UCSD-AML1 (cell line): ENCODE results near the gene FASTKD2.

ENCODE experiments used
- DNase-seq: peaks from one replicate; lab custom pipeline; 2025; ENCODE audit not compliant: unreplicated experiment; lab: John Stamatoyannopoulos, UW

FASTKD2 gene

GRCh38 chr2:206836722-206837121 lies 71.3 kb downstream of the FASTKD2 start:
- DNase-seq: no peak

- DNase-seq: no peak
Measured at GRCh38 chr2:206837775-206838174, 72.4 kb downstream of the FASTKD2 start.

- DNase-seq: no peak
Measured at GRCh38 chr2:206838690-206839089, 73.3 kb downstream of the FASTKD2 start.

DNA sequence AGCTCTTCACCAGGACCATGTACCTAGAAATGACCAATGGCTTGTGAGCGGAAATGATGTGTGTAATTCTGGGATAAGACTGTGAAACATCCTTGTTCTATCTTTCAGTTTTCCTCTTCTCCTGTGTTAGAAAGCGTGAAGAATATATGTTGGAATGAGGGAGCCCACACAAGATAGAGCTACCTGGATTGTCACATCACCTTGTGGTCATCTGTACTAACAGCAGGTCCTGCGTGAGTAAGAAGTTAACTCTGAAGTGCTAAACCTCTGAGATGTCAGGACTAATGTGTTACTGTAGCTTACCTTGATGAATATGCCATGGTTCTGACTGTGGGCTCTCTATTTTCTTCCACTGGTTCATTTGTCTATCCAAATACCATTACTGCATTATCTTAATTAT lies 75.6 kb downstream of the FASTKD2 start:
- DNase-seq: no peak
